ENCODE results near the gene FIG4.

GRCh38 chr6:109853426-109853825 is 162.3 kb downstream of the FIG4 start:
- TF ChIP-seq CTCF (IDR thresholded peaks at IDR 0.05) (no peak), POLR2AphosphoS5 (IDR thresholded peaks at IDR 0.05) (no peak)

All from stomach (tissue), 4 donors.